Transverse colon (tissue), 3 donors: ENCODE results near the gene TMOD1.

Experiments
- EP300 ChIP-seq: sonication (generic); formaldehyde crosslinking; IDR thresholded peaks from one replicate; pipeline ENCODE4 v1.6.1; 2017; ENCODE audit warnings: antibody characterized with exemption, low read depth
- TF ChIP-seq, protein P1 (sequence below), 5 experiments: fragments of 200-600 bp in 3 of 5; fragments of 450-650 bp in 2 of 5; sonication (generic) in 3 of 5; IDR thresholded peaks; 1 replicate in 2 of 5; 2 replicates in 3 of 5; pipeline ENCODE4 v1.5.1; 2016 to 2017; ENCODE audit warnings: antibody characterized with exemption in 5 of 5, inconsistent platforms in 3 of 5, mild to moderate bottlenecking in 2 of 5, moderate library complexity in 1 of 5

DNA sequence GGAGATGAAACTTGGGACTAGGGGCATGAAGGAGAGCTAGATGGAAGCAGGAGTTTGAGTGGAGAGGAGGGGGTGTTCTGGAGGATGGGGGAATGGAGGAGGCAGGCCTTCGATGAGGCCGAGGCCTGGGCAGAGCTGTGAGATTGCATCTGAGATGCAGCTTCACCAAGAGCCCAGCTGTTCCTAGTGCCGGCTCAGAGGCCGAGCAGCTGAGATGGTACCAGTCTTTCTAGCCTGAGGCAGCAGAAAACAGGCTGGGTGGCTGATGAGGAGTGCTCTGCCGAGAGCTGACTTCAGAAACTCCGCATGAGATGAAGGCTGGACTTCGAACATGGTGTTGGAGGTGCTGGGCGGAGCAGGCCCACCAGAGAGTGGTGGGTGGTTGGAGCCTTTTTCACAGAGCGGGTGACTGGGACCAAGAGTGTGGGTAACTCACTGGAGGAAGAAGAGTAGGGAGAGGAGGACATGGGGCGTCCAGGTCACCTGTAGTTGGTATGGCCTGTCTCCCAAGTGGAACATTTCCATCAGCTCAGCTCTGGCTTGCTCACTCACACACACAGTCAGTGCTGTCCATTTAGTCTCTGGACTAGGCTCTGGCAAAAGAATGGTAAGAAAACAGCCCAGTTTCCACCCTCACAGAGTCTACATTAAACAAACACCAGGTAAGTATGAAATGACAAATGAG is 54.7 kb downstream of the TMOD1 start:
- TF ChIP-seq, protein P1, sequence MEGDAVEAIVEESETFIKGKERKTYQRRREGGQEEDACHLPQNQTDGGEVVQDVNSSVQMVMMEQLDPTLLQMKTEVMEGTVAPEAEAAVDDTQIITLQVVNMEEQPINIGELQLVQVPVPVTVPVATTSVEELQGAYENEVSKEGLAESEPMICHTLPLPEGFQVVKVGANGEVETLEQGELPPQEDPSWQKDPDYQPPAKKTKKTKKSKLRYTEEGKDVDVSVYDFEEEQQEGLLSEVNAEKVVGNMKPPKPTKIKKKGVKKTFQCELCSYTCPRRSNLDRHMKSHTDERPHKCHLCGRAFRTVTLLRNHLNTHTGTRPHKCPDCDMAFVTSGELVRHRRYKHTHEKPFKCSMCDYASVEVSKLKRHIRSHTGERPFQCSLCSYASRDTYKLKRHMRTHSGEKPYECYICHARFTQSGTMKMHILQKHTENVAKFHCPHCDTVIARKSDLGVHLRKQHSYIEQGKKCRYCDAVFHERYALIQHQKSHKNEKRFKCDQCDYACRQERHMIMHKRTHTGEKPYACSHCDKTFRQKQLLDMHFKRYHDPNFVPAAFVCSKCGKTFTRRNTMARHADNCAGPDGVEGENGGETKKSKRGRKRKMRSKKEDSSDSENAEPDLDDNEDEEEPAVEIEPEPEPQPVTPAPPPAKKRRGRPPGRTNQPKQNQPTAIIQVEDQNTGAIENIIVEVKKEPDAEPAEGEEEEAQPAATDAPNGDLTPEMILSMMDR (IDR thresholded peaks at IDR 0.05), result no peak
- no peak for TF ChIP-seq EP300
